ENCODE results near the gene STRBP. TPM values are rescaled to one million over a fixed set of nuclear protein-coding genes. Genes with fewer than 3 reads are reported as not detected.
A peak's percentile ranks its signal among the peaks of the same experiment; 100 is the strongest.

STRBP gene
- total RNA-seq, 1 experiment from 2014 or later: 74.0 TPM

GRCh38 chr9:123174079-123174478, 94.3 kb downstream of the STRBP start:
- Histone ChIP-seq H2BK15ac (ENCODE audit: low read depth, low read length) (no peak overlapping the region), H3K27me3 (ENCODE audit: insufficient read depth, low read length) (no peaks in the 10 kb centered on the region), H3K14ac (ENCODE audit: insufficient read depth, low read length) (peak overlapping the region; percentile 31; the same call in 1 of the 2 replicates), H3K9me3 (ENCODE audit: control insufficient read depth, low read depth, low read length) (no peaks in the 10 kb centered on the region), H3T11ph (ENCODE audit: low read length) (no peak overlapping the region), H3K9ac (ENCODE audit: extremely low read depth, insufficient read length, low read length) (no peak overlapping the region), H4K20me1 (ENCODE audit: control insufficient read depth, insufficient read depth, insufficient read length) (no peaks in the 10 kb centered on the region), H3K79me2 (ENCODE audit: insufficient read depth, low read length) (peaks cover 2% of the 10 kb centered on the region; the same call in 1 of the 2 replicates), H3K23ac (ENCODE audit: insufficient read length, low read depth, low read length) (no peak overlapping the region), H2BK20ac (ENCODE audit: low read depth, low read length, poor library complexity, severe bottlenecking) (no peak overlapping the region), H3K79me1 (ENCODE audit: insufficient read depth, low read depth, low read length, poor library complexity, severe bottlenecking) (peaks cover 3% of the 10 kb centered on the region), H3K27ac (ENCODE audit: insufficient read length, low read depth, low read length) (peak overlapping the region; percentile 89), H2BK12ac (ENCODE audit: insufficient read length, low read depth, low read length) (no peak overlapping the region), H2BK5ac (ENCODE audit: insufficient read length, low read length) (no peak overlapping the region), H3K18ac (ENCODE audit: insufficient read length, low read depth, low read length) (no peak overlapping the region), H2BK120ac (ENCODE audit: low read depth, low read length, poor library complexity, severe bottlenecking) (peak overlapping the region; percentile 92), H2AK5ac (ENCODE audit: insufficient read length, low read length) (no peak overlapping the region), H4K8ac (replicated peaks; ENCODE audit: insufficient read length, low read depth, low read length) (no peak overlapping the region), H4K91ac (ENCODE audit: insufficient read length, low read depth, low read length) (no peak overlapping the region), H4K5ac (ENCODE audit: insufficient read length, low read depth, low read length) (no peak overlapping the region), H3K4ac (ENCODE audit: low read depth, low read length) (no peak overlapping the region), H3K4me1 (ENCODE audit: insufficient read depth, low read length) (peaks cover 11% of the 10 kb centered on the region), H3K23me2 (ENCODE audit: insufficient read length, low read depth, low read length, poor library complexity, severe bottlenecking) (no peaks in the 10 kb centered on the region), H2AFZ (ENCODE audit: low read length) (no peak overlapping the region), H3K4me2 (ENCODE audit: insufficient read depth, insufficient read length, low read length) (peak overlapping the region; percentile 22), H3K56ac (ENCODE audit: insufficient read length, low read depth, low read length) (no peak overlapping the region)
- H3K27ac Mint-ChIP-seq: peak overlapping the region; percentile 31 to 98 (median 95)
- peak overlapping the region; percentile 7 to 45; a peak in 3 of 5 replicates for H3K4me3 Mint-ChIP-seq
- H3K36me3 Mint-ChIP-seq (ENCODE audit: insufficient read depth in 1 of 3, low read depth in 3 of 3): peaks cover 2 to 24% (median 10%) of the 10 kb centered on the region in 3 experiments; a peak in 6 of 7 replicates
- no peak for TF ChIP-seq CTCF (conservative IDR thresholded peaks at IDR 0.05)
- no peaks in the 10 kb centered on the region for H3K27me3 Mint-ChIP-seq (ENCODE audit: low read depth)
- no CpG with 5 or more reads among the region's 1 CpG for WGBS (ENCODE audit: extremely low coverage, insufficient read length, low lambda C conversion rate)
- H3K4me1 Mint-ChIP-seq: peaks cover 70 to 81% of the 10 kb centered on the region in 2 experiments
- no peaks in the 10 kb centered on the region for H3K9me3 Mint-ChIP-seq
- no peak for DNase-seq
